ENCODE results near the gene MTUS2.
"Not testable (repeated sequence)": the region's sequence is repeated elsewhere in the genome, so short reads cannot be mapped to it uniquely, and the experiment has no call there.

MTUS2 gene

GRCh38 chr13:29164116-29164515 lies 344.0 kb downstream of the MTUS2 start:
- DNase-seq (ENCODE audit: low spot score): no peak

DNA sequence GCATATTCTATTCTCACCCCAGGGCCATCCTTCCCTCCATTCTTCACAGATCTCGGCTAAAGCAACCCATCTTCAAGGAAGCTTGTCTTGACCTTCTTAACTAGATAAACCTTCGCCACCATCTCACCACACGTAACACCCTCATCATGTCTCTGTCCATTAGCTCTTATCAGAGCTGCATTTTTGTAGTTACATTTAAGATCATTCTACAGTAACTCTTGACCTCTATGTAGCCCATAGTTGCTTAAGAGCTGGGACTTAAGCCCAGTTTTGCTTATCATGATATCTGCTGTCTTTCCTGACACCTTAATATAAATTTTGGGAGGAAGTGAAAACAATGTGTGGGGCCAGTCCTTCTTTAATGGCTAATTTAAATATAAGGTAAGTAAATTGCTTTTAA lies 345.1 kb downstream of the MTUS2 start:
- DNase-seq (ENCODE audit: low spot score): no peak

DNA sequence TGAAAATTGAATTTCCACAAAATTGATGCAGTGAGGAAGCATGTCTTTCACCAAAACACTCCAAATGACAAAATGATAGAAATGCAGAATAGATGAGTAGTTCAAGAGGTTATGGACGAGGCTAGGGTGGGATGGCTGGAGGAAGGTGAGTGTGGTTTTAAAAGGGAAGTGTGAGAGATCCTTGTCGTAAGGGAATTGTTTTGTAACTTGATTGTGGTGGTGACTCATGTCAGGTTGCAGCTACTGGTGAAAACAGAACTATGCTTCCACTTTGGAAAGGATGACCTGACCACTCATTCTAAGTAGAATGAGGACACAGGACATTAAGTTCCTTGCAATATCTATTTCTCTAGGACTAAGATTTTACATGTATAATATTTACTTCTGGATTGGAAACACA lies 345.7 kb downstream of the MTUS2 start:
- DNase-seq (ENCODE audit: low spot score): no peak

DNA sequence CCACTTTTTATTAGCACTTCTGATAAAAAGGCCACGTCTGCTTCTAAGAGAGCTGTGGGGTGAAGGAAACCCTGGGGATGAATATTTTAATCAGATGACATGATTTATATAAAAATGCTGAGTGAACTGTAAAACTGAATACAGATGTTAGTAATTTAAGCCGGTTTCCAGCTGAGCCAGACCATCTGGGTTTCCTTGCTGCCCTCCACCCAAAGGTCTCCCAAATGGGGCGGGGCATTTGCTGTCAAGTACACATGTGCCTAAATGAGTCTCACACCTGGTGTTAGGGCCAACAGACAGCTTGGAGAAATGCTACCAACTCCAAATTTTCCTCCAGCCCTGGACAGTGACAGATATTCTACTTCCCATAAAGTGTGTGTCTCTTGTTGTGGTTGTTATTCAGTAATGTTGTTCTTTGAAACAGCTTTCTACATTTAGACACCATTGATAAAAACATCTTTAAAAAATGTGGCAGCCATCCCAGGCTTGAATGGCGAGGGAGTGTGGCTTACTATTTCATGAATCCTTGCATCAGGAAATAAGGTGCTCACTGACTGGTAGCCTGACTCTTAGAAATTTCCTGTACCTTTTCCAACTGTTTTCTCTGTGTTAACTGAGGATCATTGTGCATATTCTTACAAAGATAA lies 350.4 kb downstream of the MTUS2 start:
- DNase-seq (ENCODE audit: low spot score): no peak

DNA sequence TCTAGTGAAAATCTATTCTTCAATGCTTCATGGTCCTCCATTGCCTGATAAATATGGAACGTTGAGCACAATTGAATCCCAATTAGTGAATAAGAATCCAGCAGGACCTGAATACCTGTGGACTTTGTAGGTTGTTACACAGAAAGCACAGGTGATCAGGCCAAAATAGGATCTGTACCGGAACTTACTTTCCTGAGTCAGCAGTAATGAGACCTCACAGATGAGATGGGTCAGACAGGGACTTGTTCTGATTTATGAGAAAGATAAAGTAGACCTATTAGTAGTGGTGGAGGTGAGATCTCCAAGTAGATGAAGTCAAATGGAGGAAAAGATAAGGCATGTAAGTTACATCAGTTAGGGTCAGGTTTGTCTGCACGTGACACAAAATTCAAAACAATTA lies 351.1 kb downstream of the MTUS2 start:
- DNase-seq (ENCODE audit: low spot score): no peak

- no peak for DNase-seq (ENCODE audit: low spot score)
These were observed 354.0 kb downstream of the MTUS2 start for GRCh38 chr13:29174093-29174492.

- DNase-seq (ENCODE audit: low spot score): no peak
These were observed 355.2 kb downstream of the MTUS2 start for GRCh38 chr13:29175250-29175873.

DNA sequence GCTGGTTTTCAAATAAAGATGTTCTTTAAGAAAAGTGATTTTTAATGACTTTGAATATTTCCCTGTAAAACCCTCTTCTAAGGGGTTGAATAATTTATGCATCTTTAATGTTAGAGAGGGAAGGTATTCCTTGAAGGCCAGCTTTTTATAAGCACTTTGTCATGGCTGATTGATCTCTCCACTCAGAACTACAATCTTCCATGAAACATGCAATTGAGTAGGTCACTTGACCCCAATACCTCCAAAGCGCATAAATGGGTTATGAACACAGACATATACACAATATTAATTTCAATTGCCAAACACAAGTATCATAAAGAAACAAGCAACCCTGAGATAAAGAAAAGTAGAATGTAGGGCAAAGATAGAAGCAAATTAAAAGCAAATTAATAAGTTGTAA lies 359.9 kb downstream of the MTUS2 start:
- DNase-seq (ENCODE audit: low spot score): no peak

DNA sequence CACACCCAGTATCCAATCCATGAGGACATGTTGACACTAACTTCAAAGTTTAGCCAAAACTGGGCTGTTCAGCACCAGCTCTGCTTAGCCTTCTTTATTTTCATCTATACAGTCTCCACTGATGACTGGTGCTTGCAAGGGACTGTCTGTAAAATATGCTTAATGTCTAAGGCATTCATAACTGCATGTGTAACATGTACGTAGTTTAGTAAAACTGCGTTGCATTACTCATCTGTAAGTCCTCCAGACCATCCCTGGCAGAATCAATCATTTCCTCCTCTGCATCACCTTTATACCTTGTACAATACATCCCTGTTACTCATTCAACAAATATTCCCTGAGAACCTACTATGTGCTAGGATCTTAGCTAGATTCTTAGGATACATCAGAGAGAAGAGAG lies 362.1 kb downstream of the MTUS2 start:
- DNase-seq (ENCODE audit: low spot score): peak; percentile 37

GRCh38 chr13:29185926-29186325 lies 365.8 kb downstream of the MTUS2 start:
- DNase-seq (ENCODE audit: low spot score): no peak

DNA sequence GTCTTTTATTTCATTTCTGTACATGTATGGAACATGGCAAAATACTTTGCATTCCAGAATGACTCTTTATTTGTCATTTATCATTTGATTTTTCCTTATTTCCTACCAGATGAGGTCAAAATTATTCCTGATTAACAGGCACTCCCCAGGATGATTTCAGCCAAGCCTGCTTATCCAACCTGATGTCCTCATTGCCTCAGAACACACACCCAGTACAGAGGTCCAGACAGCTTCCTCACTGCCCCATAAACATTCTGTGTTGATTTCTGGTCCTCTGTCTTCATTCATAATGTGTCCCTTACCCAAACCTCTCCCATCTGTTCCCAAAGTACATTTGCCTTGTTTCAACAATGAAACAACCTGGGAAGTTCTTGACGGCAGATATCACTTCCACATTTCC lies 367.4 kb downstream of the MTUS2 start:
- DNase-seq (ENCODE audit: low spot score): no peak

DNA sequence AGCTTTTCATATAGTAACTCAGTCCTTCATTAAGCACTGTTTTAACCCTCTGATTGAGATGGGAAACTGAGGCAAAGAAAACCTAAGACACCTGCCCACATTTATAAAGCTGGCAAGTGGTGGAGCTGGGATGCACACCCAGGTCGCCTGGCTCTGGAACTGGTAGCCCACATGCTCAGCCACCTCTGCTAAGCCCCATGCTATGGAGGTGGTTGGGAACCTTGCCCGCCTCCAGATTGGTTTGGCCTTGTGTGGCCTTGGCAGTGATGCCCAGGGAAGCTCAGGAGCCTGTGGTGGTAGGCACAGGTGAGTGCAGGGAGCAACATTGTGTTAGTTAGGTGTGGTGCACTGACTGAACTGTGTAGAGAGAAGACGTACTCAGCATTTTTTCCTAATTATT lies 370.2 kb downstream of the MTUS2 start:
- DNase-seq (ENCODE audit: low spot score): no peak

GRCh38 chr13:29193083-29193482 lies 372.9 kb downstream of the MTUS2 start:
- no peak for DNase-seq (ENCODE audit: low spot score)

- DNase-seq (ENCODE audit: low spot score): no peak
These were observed 375.3 kb downstream of the MTUS2 start for GRCh38 chr13:29195456-29195855.

GRCh38 chr13:29196409-29197074 lies 376.4 kb downstream of the MTUS2 start:
- no peak for DNase-seq (ENCODE audit: low spot score)

DNA sequence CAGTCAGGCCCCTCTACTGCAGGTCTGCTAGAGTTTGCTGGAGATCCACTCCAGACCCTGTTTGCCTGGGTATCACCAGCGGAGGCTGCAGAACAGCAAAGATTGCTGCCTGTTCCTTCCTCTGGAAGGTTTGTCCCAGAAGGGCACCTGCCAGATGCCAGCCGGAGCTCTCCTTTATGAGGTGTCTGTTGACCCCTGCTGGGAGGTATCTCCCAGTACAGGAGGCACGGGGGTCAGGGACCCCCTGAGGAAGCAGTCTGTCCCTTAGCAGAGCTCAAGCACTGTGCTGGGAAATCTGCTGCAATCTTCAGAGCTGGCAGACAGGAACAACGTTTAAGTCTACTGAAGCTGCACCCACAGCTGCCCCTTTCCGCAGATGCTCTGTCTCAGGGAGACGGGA lies 382.6 kb downstream of the MTUS2 start:
- DNase-seq (ENCODE audit: low spot score): not testable (repeated sequence)

DNA sequence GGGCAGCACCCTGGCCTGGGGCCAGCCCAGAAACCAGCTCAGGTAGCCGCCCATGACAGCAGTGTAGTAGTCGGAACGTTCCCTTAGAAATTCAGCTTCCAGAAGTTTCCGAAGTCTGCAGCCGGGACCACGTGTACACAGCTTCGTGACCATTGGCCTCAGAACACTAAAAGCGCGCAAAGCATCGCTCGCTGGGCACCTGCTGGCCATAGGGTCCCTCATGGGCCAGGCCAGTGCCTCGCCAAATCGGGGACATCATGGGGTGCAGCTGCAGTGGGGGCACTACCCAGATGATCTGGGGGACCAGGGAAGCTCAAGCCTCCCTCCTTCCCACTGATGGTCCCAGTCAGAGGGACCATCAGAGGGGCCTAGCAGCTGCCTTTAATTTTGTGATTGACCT lies 384.5 kb downstream of the MTUS2 start:
- DNase-seq (ENCODE audit: low spot score): no peak

DNA sequence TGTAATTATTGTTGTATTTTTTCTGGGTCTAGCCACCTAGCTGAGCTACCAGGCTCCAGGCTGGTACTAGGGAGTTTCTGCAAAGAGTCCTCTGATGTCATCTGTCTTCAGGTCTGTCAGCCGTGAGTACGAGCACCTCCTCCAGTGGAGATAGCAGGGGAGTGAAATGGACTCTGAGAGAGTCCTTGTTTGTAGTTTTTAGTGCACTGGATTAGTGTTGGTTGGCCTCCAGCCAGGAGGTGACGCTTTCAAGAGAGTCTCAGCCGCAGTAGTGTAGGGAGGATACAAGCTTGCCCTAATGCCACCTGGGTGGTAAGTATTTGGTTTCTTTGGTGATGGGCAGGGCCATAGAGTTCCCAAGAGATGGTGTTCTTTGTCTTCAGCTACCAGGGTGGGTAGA lies 390.5 kb downstream of the MTUS2 start:
- no peak for DNase-seq (ENCODE audit: low spot score)

- DNase-seq (ENCODE audit: low spot score): not testable (repeated sequence)
These were observed 391.0 kb downstream of the MTUS2 start for GRCh38 chr13:29211162-29211561.

GRCh38 chr13:29222458-29222857 lies 402.3 kb downstream of the MTUS2 start:
- DNase-seq (ENCODE audit: low spot score): no peak

DNA sequence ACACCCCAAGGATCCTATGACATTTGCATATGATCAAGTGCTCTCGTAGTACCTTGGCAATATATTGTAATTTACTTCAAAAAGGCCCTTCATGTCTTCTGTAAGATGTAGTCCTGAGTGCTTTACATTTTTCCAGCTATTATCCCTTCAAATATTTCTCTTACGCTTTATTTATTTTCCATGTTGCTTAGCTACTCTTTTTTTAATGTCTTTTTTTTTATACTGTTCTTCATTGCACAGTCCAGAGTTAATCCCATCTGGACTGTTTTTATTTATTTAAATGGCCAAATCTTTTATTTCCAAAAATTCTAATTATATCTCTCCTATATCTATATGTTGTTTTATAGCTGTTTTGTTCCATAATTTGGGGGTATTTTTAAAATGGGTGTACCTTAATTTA lies 404.1 kb downstream of the MTUS2 start:
- no peak for DNase-seq (ENCODE audit: low spot score)

DNA sequence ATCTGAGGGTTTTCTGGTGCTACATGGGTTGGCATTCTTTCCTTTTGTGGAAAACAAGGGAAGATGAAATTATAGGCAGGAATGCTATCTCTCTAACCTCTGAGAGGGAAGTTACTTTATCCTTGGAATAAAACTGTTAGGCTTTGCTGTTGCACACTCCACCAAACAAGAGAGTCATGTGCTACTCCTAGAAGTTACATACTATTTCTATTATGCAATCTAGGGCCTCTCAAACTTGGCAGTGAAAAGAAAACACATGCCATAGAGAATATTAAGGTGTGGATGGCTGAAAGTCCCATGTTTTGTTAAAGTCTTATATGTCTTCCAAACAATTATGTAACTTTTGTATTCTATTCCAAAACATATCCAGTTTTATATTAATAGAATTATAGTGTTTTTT lies 407.4 kb downstream of the MTUS2 start:
- no peak for DNase-seq (ENCODE audit: low spot score)

DNA sequence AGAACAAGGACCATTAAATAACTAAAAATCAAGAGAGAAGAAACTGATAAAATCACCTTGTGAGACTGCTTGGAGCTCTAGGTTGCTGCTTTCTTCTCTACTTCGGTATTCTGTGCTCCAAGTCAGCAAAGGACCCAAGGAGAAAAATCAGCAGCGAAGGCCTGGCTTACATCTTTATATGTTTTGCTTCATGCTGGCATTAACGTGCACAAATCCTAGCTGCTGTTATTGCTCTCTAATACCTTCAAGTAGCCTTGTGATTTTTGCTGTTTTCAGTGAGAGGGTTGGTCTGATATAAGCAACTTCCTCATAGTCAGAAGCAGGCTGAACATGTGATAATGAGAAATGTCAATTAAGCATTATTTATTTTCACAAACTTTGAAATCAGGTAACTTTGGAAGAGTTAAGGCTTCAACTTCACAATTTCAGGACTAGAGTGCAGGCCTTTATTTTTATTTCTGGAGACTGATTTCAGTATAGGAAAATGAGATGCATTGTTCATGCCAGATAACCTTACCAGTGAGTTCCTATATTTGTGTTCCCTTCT lies 410.2 kb downstream of the MTUS2 start:
- no peak for DNase-seq (ENCODE audit: low spot score)
